Brain microvascular endothelial cell (primary cell): ENCODE results near the gene SH3RF3.

ENCODE experiments used
- DNase-seq: peaks from one replicate; pipeline ENCODE4 v3.0.0-alpha.2; 2020
- H3K27ac ChIP-seq: fragments of 250-450 bp; sonication (Bioruptor Pico); 2 replicates; pipeline ENCODE4 v1.5.1; 2020; ENCODE audit warnings: mild to moderate bottlenecking, moderate library complexity
- H3K27me3 ChIP-seq: fragments of 250-450 bp; sonication (Bioruptor Pico); replicated peaks from 2 replicates; pipeline ENCODE4 v1.5.1; 2020; ENCODE audit warnings: mild to moderate bottlenecking
- H3K36me3 ChIP-seq: fragments of 250-450 bp; sonication (Bioruptor Pico); replicated peaks from 2 replicates; pipeline ENCODE4 v1.5.1; 2020; ENCODE audit warnings: mild to moderate bottlenecking
- H3K4me3 ChIP-seq: 2 replicates; pipeline ENCODE4 v1.5.1; 2011; ENCODE audit warnings: low read depth, mild to moderate bottlenecking, control low read depth, low read length, moderate library complexity
- in situ Hi-C: cut with HindIII; loops from 2 replicates; pipeline ENCODE4 v1.10.0; 2017; ENCODE audit warnings: low sequenced_read_pairs, low pct_ligation_motif_present
- TF ChIP-seq, protein P1 (sequence below): IDR thresholded peaks from 2 replicates; pipeline ENCODE4 v1.5.1; 2011; ENCODE audit warnings: low read depth, mild to moderate bottlenecking, moderate library complexity, low read length, control low read depth, inconsistent platforms; ENCODE audit errors: missing control alignments

Gene SH3RF3

DNA sequence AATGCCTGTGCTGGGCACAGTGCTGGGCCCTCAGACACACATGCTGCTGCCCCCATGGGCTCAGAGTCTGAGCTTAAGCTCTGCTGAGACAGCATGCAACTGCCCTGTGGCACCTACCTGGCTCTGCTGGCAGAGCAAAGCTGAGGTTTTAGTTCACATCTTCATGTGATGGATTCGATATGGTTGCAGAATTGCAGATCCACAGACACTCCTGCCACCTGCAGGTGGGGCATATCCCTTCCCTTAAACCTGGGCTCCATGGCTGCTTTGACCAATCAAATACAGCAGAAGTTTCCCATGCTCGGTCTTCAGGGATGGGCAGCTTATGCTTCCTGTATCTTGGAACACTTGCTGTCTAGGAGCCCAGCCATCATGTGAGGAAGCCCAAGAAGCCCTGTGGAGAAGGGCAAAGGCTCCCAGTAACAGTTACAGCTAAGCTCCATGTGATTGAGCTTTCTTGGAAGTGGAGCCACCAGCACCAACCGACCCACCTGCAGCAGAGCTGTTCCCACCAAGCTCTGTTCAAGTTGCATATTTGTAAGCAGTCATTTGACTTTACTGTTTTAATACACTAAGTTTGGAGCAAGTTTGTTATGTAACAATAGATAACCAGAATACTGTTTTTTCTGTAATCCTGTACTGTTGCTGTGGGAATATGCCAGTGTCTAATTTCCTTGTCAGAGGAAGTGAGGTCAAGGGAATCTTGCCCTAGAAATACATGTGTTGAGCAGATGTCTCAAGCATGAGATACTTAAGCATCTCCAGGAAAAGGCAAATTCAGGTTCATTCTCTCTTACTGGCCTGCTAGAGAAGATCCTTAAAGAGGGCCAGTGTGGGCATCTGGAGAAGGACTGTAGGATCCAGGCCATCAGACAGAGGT lies 79.3 kb downstream of the SH3RF3 start:
- in situ Hi-C loops: no loop called here
- no peak overlapping the region for H3K27ac ChIP-seq
- no peak overlapping the region for H3K4me3 ChIP-seq
- H3K36me3 ChIP-seq: no peaks in the 10 kb centered on the region
- no peak for DNase-seq
- TF ChIP-seq, protein P1, sequence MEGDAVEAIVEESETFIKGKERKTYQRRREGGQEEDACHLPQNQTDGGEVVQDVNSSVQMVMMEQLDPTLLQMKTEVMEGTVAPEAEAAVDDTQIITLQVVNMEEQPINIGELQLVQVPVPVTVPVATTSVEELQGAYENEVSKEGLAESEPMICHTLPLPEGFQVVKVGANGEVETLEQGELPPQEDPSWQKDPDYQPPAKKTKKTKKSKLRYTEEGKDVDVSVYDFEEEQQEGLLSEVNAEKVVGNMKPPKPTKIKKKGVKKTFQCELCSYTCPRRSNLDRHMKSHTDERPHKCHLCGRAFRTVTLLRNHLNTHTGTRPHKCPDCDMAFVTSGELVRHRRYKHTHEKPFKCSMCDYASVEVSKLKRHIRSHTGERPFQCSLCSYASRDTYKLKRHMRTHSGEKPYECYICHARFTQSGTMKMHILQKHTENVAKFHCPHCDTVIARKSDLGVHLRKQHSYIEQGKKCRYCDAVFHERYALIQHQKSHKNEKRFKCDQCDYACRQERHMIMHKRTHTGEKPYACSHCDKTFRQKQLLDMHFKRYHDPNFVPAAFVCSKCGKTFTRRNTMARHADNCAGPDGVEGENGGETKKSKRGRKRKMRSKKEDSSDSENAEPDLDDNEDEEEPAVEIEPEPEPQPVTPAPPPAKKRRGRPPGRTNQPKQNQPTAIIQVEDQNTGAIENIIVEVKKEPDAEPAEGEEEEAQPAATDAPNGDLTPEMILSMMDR: peak; percentile 11
- H3K27me3 ChIP-seq: peaks cover 18% of the 10 kb centered on the region

DNA sequence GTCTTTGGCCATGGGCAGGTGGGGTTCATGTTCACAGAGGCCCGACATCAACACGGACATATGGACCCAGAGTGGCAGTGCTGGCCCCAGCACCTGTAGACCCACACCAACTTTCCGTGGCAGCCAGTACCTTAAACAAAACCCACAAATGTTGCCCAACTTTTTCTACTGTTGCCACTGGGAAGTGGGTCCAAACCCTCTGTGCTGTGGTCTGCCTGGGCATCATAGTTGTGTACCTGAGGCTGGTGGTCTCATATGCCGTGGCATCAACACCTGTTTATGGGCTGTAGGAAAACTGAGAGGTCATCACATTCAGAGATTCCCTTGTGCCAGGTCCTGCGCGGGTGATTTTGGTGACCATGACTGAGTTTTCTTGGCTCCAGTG lies 79.9 kb downstream of the SH3RF3 start:
- no peak overlapping the region for H3K27ac ChIP-seq
- H3K27me3 ChIP-seq: peaks cover 16% of the 10 kb centered on the region
- TF ChIP-seq, protein P1: no peak
- no peaks in the 10 kb centered on the region for H3K36me3 ChIP-seq
- H3K4me3 ChIP-seq: no peak overlapping the region
- in situ Hi-C loops: no loop called here
- no peak for DNase-seq

DNA sequence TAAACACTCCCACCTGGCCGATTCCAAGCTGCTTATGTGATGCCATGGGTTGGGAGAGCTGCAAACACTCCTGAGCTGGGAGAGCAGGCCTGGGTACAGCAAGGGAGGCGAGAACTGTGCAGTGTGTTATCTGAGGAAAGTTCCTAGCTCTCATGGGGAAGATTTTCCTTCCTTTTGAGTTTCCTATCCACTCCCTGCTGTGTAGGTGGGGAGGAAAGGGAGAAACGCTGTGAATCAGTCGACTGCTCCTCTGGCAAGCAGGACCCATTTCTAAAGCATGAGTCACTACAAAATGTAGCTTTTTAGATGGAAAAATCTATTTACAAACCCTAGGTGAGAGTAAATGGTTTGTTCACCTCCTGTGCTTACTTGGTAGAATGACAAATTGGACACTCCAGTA lies 80.4 kb downstream of the SH3RF3 start:
- no peak overlapping the region for H3K27ac ChIP-seq
- in situ Hi-C loops: no loop called here

DNA sequence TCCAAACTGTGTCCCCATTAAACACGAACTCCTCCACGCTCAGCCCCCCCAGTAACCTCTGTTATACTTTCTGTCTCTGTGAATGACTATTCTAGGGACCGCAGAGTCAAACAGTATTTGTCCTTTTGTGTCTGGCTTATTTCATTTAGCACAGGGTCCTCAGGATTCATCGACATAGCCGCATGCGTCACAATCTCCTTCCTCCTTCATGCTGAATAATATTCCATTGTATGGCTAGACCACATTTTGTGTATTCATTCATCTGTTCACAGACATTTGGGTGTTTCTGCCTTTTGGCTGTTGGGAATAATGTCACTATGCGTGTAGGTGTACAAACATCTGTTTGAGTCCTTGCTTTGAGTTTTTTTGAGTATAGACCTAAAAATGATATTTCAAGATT lies 80.9 kb downstream of the SH3RF3 start:
- in situ Hi-C loops: no loop called here
- DNase-seq: no peak
- Histone ChIP-seq H3K27me3 (peaks cover 14% of the 10 kb centered on the region), H3K4me3 (no peak overlapping the region), H3K36me3 (no peaks in the 10 kb centered on the region), H3K27ac (no peak overlapping the region)
- TF ChIP-seq, protein P1: no peak

More for the DNA sequence above, 80.4 kb downstream of the SH3RF3 start:
- H3K36me3 ChIP-seq: no peaks in the 10 kb centered on the region
- TF ChIP-seq, protein P1: no peak
- peaks cover 16% of the 10 kb centered on the region for H3K27me3 ChIP-seq
- DNase-seq: peak; percentile 51
- no peak overlapping the region for H3K4me3 ChIP-seq

DNA sequence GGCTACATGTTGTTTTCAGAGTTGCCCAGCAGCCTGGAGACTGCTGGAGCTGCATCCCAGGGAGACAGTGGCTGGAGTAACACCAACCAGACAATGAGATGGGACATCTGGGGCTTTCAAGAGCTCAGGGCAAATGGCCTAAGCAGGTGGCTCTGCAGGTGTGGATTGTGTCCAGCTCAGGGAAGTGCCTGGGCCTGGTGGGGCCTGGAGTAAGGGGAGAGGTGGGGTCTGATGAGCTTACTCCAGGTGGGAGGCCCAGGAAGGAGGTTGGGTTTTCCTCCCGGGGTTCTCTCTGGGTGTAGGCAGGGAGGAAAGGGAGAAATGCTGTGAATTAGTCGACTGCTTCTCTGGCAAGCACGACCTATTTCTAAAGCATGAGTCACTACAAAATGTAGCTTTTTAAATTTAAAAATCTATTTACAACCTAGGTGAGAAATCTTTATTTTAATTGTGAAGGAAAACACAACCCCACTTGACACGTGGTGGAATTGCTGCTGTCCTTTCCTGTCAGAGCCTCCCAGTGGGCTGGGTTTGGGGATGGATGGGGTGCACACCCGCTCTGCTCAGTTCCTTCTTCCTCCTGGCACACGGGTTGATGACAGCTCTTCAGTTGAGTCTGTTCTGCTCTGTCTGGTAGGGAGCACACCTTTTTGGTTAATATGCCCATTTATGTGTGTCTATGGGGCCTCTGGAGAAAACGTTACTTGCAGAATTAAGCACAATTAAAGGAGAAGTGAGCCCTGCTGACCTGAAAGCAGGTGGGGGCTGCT lies 81.6 kb downstream of the SH3RF3 start:
- H3K27ac ChIP-seq: no peak overlapping the region
- in situ Hi-C loops: no loop called here
- TF ChIP-seq, protein P1: no peak
- H3K36me3 ChIP-seq: no peaks in the 10 kb centered on the region
- DNase-seq: no peak
- peaks cover 19% of the 10 kb centered on the region for H3K27me3 ChIP-seq
- no peak overlapping the region for H3K4me3 ChIP-seq
